ENCODE results near the gene GRHL3.

Gene GRHL3

GRCh38 chr1:24293392-24294227 lies 25.5 kb upstream of the GRHL3 start:
- DNase-seq (ENCODE audit: low spot score): no peak

- DNase-seq (ENCODE audit: low spot score): no peak
Observed at GRCh38 chr1:24294228-24294672, 24.9 kb upstream of the GRHL3 start.

GRCh38 chr1:24294716-24295371 lies 24.3 kb upstream of the GRHL3 start:
- no peak for DNase-seq (ENCODE audit: low spot score)

- DNase-seq (ENCODE audit: low spot score): no peak
Observed at GRCh38 chr1:24295535-24295934, 23.6 kb upstream of the GRHL3 start.

GRCh38 chr1:24297187-24297851 lies 21.8 kb upstream of the GRHL3 start:
- no peak for DNase-seq (ENCODE audit: low spot score)

GRCh38 chr1:24297852-24298232 lies 21.3 kb upstream of the GRHL3 start:
- no peak for DNase-seq (ENCODE audit: low spot score)

GRCh38 chr1:24298606-24299005 lies 20.6 kb upstream of the GRHL3 start:
- DNase-seq (ENCODE audit: low spot score): no peak

- DNase-seq (ENCODE audit: low spot score): no peak
Observed at GRCh38 chr1:24299901-24300300, 19.3 kb upstream of the GRHL3 start.

GRCh38 chr1:24300971-24301784 lies 18.0 kb upstream of the GRHL3 start:
- no peak for DNase-seq (ENCODE audit: low spot score)

GRCh38 chr1:24301785-24302175 lies 17.4 kb upstream of the GRHL3 start:
- no peak for DNase-seq (ENCODE audit: low spot score)

GRCh38 chr1:24302209-24302611 lies 16.9 kb upstream of the GRHL3 start:
- DNase-seq (ENCODE audit: low spot score): no peak

- no peak for DNase-seq (ENCODE audit: low spot score)
Observed at GRCh38 chr1:24303600-24303999, 15.6 kb upstream of the GRHL3 start.

- no peak for DNase-seq (ENCODE audit: low spot score)
Observed at GRCh38 chr1:24304763-24305162, 14.4 kb upstream of the GRHL3 start.

- DNase-seq (ENCODE audit: low spot score): no peak
Observed at GRCh38 chr1:24308365-24309015, 10.7 kb upstream of the GRHL3 start.

GRCh38 chr1:24309762-24310485 lies 9.2 kb upstream of the GRHL3 start:
- DNase-seq (ENCODE audit: low spot score): no peak

GRCh38 chr1:24311234-24311633 lies 7.9 kb upstream of the GRHL3 start:
- DNase-seq (ENCODE audit: low spot score): no peak

GRCh38 chr1:24311741-24312140 lies 7.4 kb upstream of the GRHL3 start:
- no peak for DNase-seq (ENCODE audit: low spot score)

GRCh38 chr1:24315391-24315790 lies 3.8 kb upstream of the GRHL3 start:
- no peak for DNase-seq (ENCODE audit: low spot score)

GRCh38 chr1:24316645-24317044 lies 2.5 kb upstream of the GRHL3 start:
- DNase-seq (ENCODE audit: low spot score): no peak

- no peak for DNase-seq (ENCODE audit: low spot score)
Observed at GRCh38 chr1:24317081-24317480, 2.1 kb upstream of the GRHL3 start.

Data from COLO829 (cell line).